NCI-H345 (cell line): ENCODE data around the gene POLRMT.
"Not testable (repeated sequence)": the region's sequence is repeated elsewhere in the genome, so short reads cannot be mapped to it uniquely, and the experiment has no call there.

Source experiments
- DNase-seq: peaks from one replicate; lab custom pipeline; 2025; lab: John Stamatoyannopoulos, UW

POLRMT gene

DNA sequence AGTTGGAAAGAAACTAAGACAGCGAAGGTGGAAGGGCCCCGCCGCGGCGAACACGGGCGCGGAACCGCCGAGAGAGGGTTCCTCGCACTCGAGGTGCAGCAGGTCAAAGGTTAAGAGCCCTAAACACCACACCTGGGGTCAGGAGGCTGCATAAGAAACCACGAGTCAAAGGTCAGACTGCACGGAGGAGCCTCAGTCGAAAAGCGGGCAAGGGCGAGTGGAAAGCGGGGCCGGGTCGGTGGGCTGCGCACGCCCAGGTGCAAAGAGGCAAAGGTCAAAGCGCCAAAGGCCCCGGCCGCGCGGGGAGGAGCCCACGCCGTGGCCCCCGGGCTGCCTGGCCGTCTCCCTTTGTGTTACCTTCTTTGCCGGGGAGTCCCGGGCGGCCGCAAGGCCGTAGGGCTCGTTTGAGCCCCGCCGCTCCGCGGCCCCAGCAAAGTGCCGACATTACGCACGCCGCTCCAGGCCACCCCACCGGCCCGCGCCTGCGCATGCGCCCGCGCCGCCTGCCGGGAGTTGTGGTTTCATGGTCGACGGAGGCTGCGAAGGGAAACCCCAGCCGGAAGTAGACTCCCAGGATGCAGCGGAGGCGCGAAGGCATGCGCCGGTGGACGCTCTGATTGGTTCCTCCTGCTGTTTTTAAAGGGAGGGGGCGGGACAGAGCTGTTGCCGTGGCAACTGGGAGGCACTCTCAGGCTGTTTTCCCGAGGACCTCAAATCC lies at the start of gene POLRMT:
Gene POLRMT (minus strand): TSS at position 470 of the 718 bp plus-strand sequence. CDS start 25 bp downstream, at position 445.
- DNase-seq = peak; percentile 98

- DNase-seq = no peak
These were observed 49.5 kb upstream of the POLRMT start for GRCh38 chr19:682678-683320.

- peak; percentile 90 for DNase-seq
These were observed 48.0 kb upstream of the POLRMT start for GRCh38 chr19:681029-682019.

DNA sequence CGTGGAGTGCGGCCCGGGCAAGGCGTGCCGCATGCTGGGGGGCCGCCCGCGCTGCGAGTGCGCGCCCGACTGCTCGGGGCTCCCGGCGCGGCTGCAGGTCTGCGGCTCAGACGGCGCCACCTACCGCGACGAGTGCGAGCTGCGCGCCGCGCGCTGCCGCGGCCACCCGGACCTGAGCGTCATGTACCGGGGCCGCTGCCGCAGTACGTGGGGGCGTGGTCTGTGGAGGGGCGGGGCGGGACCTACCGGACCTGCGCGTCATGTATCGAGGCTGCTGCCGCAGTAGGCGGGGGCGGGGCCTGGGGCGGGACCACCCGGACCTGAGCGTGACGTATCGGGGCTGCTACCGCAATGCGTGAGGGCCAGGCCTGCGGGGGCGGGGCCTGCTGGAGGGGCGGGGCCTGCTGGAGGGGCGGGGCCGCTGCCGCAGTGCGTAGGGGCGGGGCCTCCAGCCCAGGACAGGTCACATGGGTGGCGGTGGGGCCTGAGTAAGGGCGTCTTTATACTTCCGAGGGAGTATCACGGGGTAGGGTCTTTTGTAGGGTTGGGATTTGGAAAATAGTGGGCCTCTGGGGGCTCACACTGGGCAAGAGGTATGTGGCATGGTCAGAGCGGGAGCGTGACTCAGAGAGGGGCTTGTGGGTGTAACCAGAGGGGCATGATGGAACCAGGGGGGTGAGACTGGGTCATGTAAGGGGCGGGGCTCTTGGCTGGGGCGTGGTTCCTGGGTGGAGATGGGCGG lies 47.1 kb upstream of the POLRMT start:
- peak; percentile 99 for DNase-seq

DNA sequence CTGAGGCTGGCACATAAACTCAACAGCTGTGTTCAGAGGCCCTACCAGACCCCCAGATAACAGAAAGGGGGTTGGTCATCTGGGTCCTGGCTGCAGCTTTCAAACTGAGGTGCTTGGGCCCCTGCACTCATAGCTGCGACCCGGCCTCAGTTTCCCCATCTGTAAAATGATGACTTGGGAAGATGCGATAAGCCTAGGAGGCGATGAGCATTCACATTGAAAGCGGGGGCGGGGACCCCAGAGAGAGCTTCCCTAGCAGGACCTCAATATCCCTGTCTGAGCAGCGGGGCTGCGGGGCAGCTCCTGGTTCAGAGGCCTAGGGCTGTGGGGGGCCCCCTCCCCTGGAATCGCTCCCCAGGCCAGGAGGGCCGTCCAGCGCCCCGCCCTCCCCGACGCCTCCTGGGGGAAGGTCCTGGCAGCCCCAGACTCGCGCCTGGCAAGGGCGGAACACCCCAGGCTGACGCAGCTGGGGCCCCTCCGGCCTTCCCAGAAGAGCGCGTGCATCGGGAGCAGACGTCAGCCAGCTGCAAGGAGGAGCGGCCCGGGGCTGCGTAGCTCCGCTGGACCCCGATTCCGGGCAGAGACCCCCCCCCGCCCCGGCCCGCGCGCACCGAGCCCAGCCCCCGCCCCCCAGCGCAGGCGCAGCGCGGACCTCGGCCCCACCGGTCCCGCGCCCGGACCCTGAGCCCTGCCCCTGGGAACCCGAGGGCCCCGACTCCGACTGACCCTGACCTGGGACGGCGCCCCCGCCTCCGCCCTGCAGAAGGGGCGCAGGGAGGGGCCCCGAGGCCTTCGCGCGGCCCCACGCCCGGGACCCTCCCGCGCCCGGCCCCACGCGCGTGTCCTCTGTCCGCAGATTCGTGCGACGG lies 46.3 kb upstream of the POLRMT start:
- DNase-seq = peak; percentile 31

- DNase-seq = no peak
These were observed 45.6 kb upstream of the POLRMT start for GRCh38 chr19:678791-679388.

DNA sequence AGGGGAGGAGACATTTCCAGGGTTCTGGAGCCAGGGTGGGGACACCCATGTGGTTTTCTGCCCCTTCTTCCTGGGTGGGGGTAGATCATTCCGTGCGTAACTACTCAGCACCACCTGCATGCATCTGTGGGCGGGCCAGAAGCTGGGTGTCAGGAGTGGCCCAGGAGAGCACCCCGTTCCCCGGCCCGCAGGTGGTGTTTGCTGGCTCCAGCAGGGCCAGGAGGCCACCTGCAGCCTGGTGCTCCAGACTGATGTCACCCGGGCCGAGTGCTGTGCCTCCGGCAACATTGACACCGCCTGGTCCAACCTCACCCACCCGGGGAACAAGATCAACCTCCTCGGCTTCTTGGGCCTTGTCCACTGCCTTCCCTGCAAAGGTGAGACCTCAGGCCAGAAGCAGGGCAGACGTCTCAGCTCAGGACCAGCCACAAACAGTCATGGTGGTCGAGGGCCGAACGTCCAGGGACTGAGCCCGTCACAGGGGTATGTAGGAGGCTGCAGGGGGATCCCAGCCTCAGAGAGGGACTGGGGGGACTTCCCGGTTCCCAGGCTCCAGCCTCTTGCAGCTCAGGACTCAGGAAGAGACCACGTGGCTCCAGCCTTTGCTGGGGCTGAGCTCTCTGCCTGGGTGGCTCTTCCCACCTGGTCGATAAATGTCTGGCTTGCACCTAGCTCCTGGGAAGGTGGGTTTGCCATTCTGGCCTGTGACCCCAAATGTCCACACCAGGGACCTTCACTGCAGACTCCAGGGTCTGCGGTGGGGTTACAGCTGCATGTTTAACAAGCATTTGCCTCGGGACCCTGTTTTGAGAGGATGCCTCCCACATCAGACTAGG lies 44.5 kb upstream of the POLRMT start:
- peak; percentile 31 for DNase-seq

- peak; percentile 22 for DNase-seq
These were observed 43.9 kb upstream of the POLRMT start for GRCh38 chr19:677201-677600.

DNA sequence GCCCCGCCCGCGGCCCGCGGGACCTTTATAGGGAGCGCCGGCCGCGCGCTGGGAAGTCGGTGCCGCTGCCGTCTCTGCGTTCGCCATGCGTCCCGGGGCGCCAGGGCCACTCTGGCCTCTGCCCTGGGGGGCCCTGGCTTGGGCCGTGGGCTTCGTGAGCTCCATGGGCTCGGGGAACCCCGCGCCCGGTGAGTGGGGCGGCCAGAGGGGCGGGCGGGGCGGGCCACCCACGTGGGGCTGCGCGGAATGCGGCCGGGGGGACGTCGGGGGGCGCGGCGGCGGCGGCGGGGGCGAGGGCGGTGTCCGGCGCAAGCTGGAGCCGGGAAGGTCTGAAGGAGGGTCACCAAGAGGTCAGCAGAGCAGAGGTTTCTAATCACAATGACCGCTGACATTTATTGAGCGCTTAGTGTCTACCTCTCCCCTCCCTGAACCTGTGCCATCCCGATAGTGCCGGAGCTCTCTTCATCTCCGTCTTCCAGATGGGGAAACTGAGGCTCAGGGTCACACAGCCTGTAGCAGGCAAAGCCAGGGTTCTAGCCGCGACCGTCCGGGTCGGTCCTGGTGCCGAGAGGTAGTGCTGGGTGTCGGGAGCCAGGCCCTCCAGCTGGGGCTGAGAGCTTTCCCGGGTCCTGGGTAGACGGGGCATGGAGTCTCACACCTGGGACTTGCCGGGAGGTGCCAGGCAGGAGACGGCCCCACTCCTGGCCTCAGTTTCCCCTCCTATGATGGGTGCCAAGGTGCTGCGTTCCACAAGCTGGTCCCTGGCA lies 43.2 kb upstream of the POLRMT start, which contains the start of gene FSTL3:
Gene FSTL3 (plus strand): TSS at position 54 of the 767 bp plus-strand sequence. CDS start 32 bp downstream, at position 86.
- DNase-seq = no peak

- DNase-seq = no peak
These were observed 42.6 kb upstream of the POLRMT start for GRCh38 chr19:676007-676338.

DNA sequence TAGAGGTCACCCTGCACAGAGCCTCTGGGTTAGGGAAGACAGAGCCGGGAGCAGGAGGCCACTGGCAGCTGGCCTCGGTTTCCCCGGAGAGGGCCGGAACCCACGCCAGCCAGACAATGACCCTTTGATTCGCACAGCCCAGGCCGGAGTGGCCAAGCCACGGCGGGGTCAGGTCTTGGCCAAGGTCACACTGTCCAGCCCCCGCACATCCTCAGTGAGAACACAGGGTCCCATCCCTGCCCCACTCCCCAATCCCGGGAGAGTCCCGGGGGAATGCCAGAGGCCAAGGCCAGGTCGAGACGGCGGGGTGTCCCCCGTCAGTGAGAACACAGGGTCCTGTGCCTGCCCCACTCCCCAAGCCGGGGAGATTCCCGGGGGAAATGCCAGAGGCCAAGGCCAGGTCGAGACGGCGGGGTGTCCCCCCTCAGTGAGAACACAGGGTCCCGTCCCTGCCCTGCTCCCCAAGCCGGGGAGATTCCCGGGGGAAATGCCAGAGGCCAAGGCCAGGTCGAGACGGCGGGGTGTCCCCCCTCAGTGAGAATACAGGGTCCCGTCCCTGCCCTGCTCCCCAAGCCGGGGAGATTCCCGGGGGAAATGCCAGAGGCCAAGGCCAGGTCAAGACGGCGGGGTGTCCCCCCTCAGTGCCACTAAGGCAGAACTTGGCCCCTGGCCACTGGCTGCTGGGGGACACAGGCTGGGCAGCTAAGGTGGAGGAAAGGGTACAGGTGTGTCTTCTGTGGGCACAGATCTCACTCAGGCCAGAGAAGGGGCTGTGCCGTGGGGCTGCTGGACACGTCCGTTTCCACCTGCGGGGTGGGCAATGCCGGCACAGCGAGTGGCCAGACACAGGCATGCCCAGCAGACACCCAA lies 41.2 kb upstream of the POLRMT start:
- DNase-seq = no peak

- DNase-seq = no peak
These were observed 37.3 kb upstream of the POLRMT start for GRCh38 chr19:670609-671075.

- not testable (repeated sequence) for DNase-seq
These were observed 35.5 kb upstream of the POLRMT start for GRCh38 chr19:668675-669434.

GRCh38 chr19:666985-667573 lies 33.7 kb upstream of the POLRMT start:
- not testable (repeated sequence) for DNase-seq

- DNase-seq = peak; percentile 87
These were observed 31.6 kb upstream of the POLRMT start for GRCh38 chr19:664913-665443.

GRCh38 chr19:663682-664117 lies 30.4 kb upstream of the POLRMT start:
- DNase-seq = no peak
